T-helper 2 cell treated with Interferon-gamma antibody and Interleukin-4, amounts not matched to agents 100 ng/mL and 5 ng/mL, for 36 hours (primary cell): ENCODE data around the gene HTT. TPM values are rescaled to one million over a fixed set of nuclear protein-coding genes. Genes with fewer than 3 reads are reported as not detected.

Experiments
- intact Hi-C: fragments of 100-400 bp; cut with micrococcal nuclease; formaldehyde crosslinking; loops from one replicate; pipeline ENCODE4 v1.15.1; 2023
- total RNA-seq: library from RNA; stranded (reverse); gene quantifications from 2 replicates; pipeline ENCODE4 v1.2.3, GENCODE V29; 2022

Gene HTT
- 65.4 and 68.2 TPM in 2 replicates for total RNA-seq

- intact Hi-C loops: loop anchor here (1.0 to 10.0 kb wide), 8 partner anchors 27 to 1279 kb away; partner anchors contain the start of genes FAM193A, FGFR3, GRK4 and HAUS3
These were observed at the start of gene HTT, which contains the start of gene HTT-AS for GRCh38 chr4:3074078-3074845. Gene HTT, plus strand, starts transcription at chr4:3074681. Its CDS starts 145 bp downstream, at chr4:3074826. Gene HTT-AS, minus strand, starts transcription at chr4:3074538.

- intact Hi-C loops: no loop called here
These were observed 48.6 kb upstream of the HTT start for GRCh38 chr4:3025881-3026280.

GRCh38 chr4:3026540-3026939 lies 47.9 kb upstream of the HTT start:
- intact Hi-C loops: no loop called here

GRCh38 chr4:3029464-3029863 lies 45.0 kb upstream of the HTT start:
- intact Hi-C loops: no loop called here

GRCh38 chr4:3030566-3031356 lies 43.7 kb upstream of the HTT start:
- intact Hi-C loops: no loop called here

GRCh38 chr4:3031357-3032082 lies 43.0 kb upstream of the HTT start:
- intact Hi-C loops: no loop called here

GRCh38 chr4:3034231-3034630 lies 40.2 kb upstream of the HTT start:
- intact Hi-C loops: no loop called here

GRCh38 chr4:3035249-3035648 lies 39.2 kb upstream of the HTT start:
- intact Hi-C loops: no loop called here

GRCh38 chr4:3035674-3036073 lies 38.8 kb upstream of the HTT start:
- intact Hi-C loops: loop anchor here (2.0 kb wide), 1 partner anchor 57 kb away; no protein-coding TSS in a partner anchor

GRCh38 chr4:3036131-3036952 lies 38.1 kb upstream of the HTT start:
- intact Hi-C loops: loop anchor here (2.0 kb wide), 1 partner anchor 58 kb away; no protein-coding TSS in a partner anchor

GRCh38 chr4:3037957-3038461 lies 36.5 kb upstream of the HTT start:
- intact Hi-C loops: loop anchor here (1.0 to 2.0 kb wide), 3 partner anchors 59 to 274 kb away; partner anchors contain the start of genes GRK4 and NOP14

GRCh38 chr4:3039706-3040366 lies 34.6 kb upstream of the HTT start:
- intact Hi-C loops: loop anchor here (10.0 kb wide), 1 partner anchor 625 kb away; the partner anchor contains the start of genes CFAP99 and ZFYVE28

- intact Hi-C loops: loop anchor here (1.0 to 10.0 kb wide), 2 partner anchors 77 to 626 kb away; partner anchors contain the start of genes CFAP99, GRK4, NOP14 and ZFYVE28
These were observed 33.9 kb upstream of the HTT start for GRCh38 chr4:3040452-3041191.

GRCh38 chr4:3041192-3042142 lies 33.0 kb upstream of the HTT start:
- intact Hi-C loops: loop anchor here (1.0 to 10.0 kb wide), 2 partner anchors 78 to 627 kb away; partner anchors contain the start of genes CFAP99, GRK4, NOP14 and ZFYVE28

- intact Hi-C loops: loop anchor here (10.0 kb wide), 1 partner anchor 627 kb away; the partner anchor contains the start of genes CFAP99 and ZFYVE28
These were observed 32.3 kb upstream of the HTT start for GRCh38 chr4:3042226-3042625.

- intact Hi-C loops: loop anchor here (10.0 kb wide), 1 partner anchor 629 kb away; the partner anchor contains the start of genes CFAP99 and ZFYVE28
These were observed 31.0 kb upstream of the HTT start for GRCh38 chr4:3043282-3044020.
